HUES6 (cell line): ENCODE measurements around the gene CNTNAP2.

Experiments
- H3K27ac ChIP-seq: 2 replicates; pipeline ENCODE4 v1.7.0; 2013; ENCODE audit warnings: low read depth, mild to moderate bottlenecking, low read length, inconsistent platforms
- H3K27me3 ChIP-seq: 2 replicates; pipeline ENCODE4 v1.6.1; 2013; ENCODE audit warnings: low read length; ENCODE audit not compliant: control insufficient read depth, insufficient read depth
- H3K36me3 ChIP-seq: 2 replicates; pipeline ENCODE4 v1.6.1; 2013; ENCODE audit warnings: low read length; ENCODE audit not compliant: control insufficient read depth, insufficient read depth
- H3K4me1 ChIP-seq: 2 replicates; pipeline ENCODE4 v1.6.1; 2013; ENCODE audit warnings: low read length; ENCODE audit not compliant: control insufficient read depth, insufficient read depth
- H3K4me3 ChIP-seq: 2 replicates; pipeline ENCODE4 v1.5.1; 2013; ENCODE audit warnings: low read depth, low read length
- H3K9ac ChIP-seq: one replicate; pipeline ENCODE4 v1.6.1; 2013; ENCODE audit warnings: mild to moderate bottlenecking, low read length
- H3K9me3 ChIP-seq: 2 replicates; pipeline ENCODE4 v1.6.1; 2013; ENCODE audit warnings: low read depth, low read length; ENCODE audit not compliant: control insufficient read depth, insufficient read depth

The CNTNAP2 gene

DNA sequence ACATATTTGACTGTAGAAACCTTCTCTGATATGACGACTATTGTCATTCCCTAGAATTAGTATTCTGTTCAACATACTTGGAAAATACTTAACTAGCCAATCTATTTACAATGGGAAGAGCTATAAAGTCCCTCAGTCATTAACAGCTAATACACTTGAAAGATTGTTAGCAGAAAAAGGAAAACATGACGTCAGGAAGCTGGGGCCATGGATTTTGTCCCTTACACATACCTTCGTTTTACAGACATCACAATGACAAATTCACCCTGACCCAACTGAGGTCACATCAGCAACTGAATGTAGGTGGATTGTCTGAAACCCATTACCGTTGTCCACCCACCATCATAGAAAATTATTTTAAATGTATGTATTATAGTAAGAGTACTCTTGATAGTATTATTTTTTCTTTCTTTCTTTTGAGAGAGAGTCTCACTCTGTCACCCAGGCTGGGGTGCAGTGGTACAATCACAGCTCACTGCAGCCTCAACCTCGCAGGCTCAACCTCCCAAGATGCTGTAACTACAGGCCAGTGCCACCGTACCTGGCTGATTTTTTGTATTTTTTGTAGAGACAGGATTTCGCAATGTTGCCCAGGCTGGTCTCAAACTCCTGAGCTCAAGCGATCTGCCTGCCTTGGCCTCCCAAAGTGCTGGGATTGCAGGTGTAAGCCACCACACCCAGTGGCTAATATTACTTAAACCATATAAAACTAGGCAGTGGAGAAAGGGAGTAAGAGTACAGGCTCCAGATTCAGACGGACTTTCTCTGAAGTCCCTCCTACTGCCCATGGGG lies 1977.0 kb downstream of the CNTNAP2 start:
- no peaks in the 10 kb centered on the region; the same call in 1 of the 2 replicates for H3K4me1 ChIP-seq
- no peak overlapping the region for H3K27ac ChIP-seq
- no peak overlapping the region for H3K9ac ChIP-seq
- H3K27me3 ChIP-seq, result no peaks in the 10 kb centered on the region
- H3K36me3 ChIP-seq, result no peaks in the 10 kb centered on the region
- no peaks in the 10 kb centered on the region for H3K9me3 ChIP-seq
- H3K4me3 ChIP-seq, result no peak overlapping the region

DNA sequence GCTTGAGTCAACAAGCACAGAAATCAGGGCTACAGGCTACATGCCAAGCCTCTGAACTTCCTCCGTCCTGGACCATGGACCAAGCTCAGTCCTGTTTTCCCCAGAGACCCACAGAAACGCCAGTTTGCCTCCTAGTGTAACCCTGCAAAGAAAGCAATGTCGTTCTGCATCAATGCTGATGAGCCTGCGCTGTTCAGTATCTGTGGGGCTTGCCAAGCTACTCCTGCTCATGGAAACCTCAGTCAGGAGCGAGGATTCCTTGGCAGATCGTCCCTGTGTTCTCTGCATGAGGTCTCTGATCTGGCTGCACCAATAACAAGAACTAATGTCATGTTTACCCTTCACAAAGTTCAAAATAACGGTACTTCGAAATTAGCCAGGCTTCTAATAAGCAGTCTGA lies 1978.5 kb downstream of the CNTNAP2 start:
- H3K4me1 ChIP-seq, result no peaks in the 10 kb centered on the region; the same call in 1 of the 2 replicates
- H3K27me3 ChIP-seq, result no peaks in the 10 kb centered on the region
- H3K9ac ChIP-seq, result no peak overlapping the region
- H3K4me3 ChIP-seq, result no peak overlapping the region
- no peaks in the 10 kb centered on the region for H3K36me3 ChIP-seq
- no peak overlapping the region for H3K27ac ChIP-seq
- no peaks in the 10 kb centered on the region for H3K9me3 ChIP-seq

DNA sequence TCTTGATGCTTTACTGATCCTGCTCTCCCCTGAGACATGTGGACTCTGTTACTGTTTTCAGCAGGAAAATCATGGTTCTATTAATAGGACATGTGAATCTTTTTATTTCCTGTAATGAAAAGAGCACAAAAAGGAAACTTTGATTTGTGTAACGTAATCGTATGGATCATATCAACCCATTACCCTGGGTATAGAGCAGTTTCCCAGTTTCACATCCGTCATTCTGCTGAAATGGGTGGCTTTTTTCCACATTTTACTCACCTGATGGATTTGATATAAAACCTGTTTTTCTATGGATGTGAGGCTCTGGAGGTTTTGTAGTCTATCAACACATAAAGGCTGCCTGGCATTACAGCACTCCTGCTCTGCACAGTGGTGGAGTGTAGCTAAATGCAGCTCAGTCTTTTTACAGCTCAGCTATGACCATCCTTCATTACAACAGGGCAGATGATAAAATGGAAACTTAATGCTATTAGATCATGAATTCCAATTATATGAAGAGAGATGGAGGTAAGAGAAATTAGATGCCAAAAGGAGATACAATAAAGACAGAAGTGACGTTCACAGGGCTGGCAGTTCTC lies 1987.6 kb downstream of the CNTNAP2 start:
- no peaks in the 10 kb centered on the region for H3K36me3 ChIP-seq
- no peaks in the 10 kb centered on the region for H3K27me3 ChIP-seq
- H3K4me3 ChIP-seq, result no peak overlapping the region
- no peak overlapping the region for H3K27ac ChIP-seq
- 0 out of 2 replicates have a peak, but pooled peaks cover 5% of the 10 kb centered on the region for H3K9me3 ChIP-seq
- peaks cover 17% of the 10 kb centered on the region for H3K4me1 ChIP-seq
- H3K9ac ChIP-seq, result no peak overlapping the region

DNA sequence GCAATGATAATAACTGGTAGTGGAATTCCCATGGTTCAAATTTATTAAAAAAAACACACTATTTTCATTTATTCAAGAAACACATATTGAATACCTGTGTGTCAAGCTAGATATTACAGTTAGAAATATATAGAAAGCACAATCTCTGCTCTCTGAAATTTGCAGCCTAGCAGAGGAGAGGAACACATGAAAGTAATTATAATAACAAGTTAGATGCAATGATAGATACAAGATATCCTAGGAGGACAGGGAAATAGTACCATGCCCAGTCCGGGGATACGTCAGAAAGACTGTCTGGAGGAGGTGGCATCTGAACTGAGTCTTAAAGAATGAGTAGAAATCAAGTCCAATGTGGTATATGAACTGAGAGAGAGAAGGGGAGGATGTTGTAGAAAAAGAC lies 1988.3 kb downstream of the CNTNAP2 start:
- 0 out of 2 replicates have a peak, but pooled peaks cover 5% of the 10 kb centered on the region for H3K9me3 ChIP-seq
- no peaks in the 10 kb centered on the region for H3K36me3 ChIP-seq
- no peak overlapping the region for H3K27ac ChIP-seq
- H3K4me3 ChIP-seq, result no peak overlapping the region
- H3K4me1 ChIP-seq, result peaks cover 17% of the 10 kb centered on the region
- no peak overlapping the region for H3K9ac ChIP-seq
- H3K27me3 ChIP-seq, result no peaks in the 10 kb centered on the region

DNA sequence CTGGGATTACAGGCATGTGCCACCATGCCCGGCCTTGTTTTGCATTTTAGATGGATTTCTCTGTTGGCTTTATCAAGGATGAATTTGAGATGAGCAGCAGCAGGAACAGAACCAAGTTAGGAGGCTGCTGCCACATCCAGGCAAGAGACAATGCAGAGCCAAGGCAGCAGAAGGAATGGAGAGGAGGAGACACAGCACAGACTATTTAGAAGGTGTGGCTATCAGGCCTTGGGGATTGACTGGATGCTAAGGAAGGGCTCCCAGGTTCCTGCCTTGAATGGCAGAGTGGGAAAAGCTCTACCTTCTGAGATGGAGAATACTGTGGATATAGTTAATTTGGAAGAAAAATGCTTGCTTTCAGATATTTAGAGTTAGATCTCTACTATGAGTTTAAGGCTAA lies 1989.3 kb downstream of the CNTNAP2 start:
- Histone ChIP-seq H3K36me3 (no peaks in the 10 kb centered on the region), H3K9me3 (0 out of 2 replicates have a peak, but pooled peaks cover 5% of the 10 kb centered on the region), H3K4me3 (no peak overlapping the region), H3K27ac (no peak overlapping the region), H3K27me3 (no peaks in the 10 kb centered on the region), H3K9ac (no peak overlapping the region), H3K4me1 (peaks cover 17% of the 10 kb centered on the region)

DNA sequence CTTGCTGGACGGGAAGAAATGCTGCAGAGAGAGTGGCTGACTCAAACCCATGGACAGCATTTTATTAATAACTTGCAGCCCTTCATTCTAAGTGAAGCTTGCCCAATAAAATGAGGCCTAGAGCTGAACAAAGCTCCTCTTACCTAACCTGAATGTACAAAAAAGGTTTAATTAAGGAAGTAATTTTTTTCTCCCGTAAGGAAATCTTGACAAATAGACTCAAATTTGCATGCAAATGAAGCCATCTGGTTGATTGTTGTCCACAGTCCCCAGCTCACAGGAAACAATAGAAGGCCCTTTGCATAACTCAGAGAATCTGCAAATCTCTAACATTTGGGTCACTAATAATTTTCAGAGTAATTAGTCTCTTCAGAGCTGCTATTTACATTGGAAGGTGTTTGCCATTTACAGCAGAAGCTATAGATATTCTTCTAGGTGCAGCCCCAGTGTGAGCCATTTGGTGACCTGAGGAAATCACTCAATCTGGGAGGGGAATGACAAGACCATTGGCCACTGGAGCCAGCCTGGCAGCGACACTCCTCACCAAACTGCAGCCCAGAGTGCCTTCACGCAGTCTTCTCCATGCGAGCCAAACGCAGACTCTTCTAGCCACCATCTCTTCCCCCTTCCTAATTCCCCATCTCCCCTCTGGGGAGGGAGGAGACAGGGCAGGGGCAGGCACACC lies 1991.0 kb downstream of the CNTNAP2 start:
- no peak overlapping the region for H3K27ac ChIP-seq
- H3K4me3 ChIP-seq, result no peak overlapping the region
- H3K9ac ChIP-seq, result no peak overlapping the region
- no peaks in the 10 kb centered on the region for H3K27me3 ChIP-seq
- peaks cover 17% of the 10 kb centered on the region for H3K4me1 ChIP-seq
- H3K36me3 ChIP-seq, result no peaks in the 10 kb centered on the region
- H3K9me3 ChIP-seq, result no peaks in the 10 kb centered on the region

DNA sequence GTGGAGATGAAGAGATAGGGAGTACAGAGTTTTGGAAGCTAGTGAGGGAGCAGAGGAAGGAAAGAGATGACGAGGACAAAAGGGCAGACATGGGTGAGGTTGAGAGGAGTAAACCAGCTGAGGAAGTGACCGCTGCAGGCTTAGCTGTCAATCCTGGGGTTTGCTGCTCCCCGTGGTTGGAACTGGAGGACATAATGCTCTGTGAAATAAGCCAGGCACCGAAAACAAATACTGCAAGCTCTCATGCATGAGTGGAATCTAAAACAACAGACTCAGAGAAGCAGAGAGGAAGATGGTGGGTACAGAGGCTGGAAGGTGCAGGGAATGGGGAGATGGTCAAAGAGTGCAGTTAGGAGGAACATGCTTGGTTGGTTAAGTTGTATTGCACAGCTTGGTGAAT lies 1991.8 kb downstream of the CNTNAP2 start:
- Histone ChIP-seq H3K4me3 (no peak overlapping the region), H3K9me3 (peaks cover 4% of the 10 kb centered on the region; the same call in 1 of the 2 replicates), H3K27me3 (no peaks in the 10 kb centered on the region), H3K36me3 (no peaks in the 10 kb centered on the region), H3K9ac (no peak overlapping the region), H3K27ac (no peak overlapping the region), H3K4me1 (peaks cover 17% of the 10 kb centered on the region)

DNA sequence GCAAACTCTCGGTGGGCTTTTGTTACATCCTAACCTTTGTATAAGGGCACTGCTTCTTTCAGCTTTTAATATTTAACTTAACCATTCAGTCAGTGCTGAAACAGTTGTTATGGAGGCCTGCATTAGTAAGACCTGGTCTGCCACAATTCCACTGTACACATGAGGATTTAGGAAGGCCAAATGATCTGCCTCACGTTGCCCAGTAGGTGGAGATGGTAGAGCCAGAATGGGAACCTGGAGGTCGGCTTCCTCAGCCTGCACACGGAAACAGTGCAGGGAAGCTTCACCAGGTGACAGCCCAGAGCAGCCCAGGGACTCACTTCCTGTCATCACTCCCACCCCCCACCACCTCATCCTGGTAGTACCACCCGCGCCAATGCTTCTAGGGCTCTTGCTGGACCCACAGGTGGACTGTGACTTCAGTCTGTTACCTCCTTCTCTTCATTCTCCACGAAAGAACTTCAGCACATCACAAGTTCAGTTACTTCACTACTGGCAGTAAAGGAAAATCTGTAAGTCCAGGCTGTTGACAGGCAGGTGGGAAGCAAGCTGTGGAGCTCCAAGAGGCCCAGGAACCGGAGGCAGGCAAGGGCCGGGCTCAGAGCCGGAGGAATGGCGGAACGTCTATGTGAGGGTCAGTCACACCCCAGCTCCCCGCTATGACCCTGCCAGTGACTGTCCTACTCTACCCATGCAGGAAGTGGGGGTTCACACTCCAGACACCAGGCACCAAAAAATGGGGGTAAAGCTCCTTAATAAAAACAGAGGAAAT lies 1993.7 kb downstream of the CNTNAP2 start:
- H3K4me1 ChIP-seq, result peaks cover 17% of the 10 kb centered on the region
- H3K4me3 ChIP-seq, result no peak overlapping the region
- H3K9me3 ChIP-seq, result peaks cover 5% of the 10 kb centered on the region; the same call in 1 of the 2 replicates
- no peaks in the 10 kb centered on the region for H3K27me3 ChIP-seq
- no peak overlapping the region for H3K9ac ChIP-seq
- H3K27ac ChIP-seq, result no peak overlapping the region
- no peaks in the 10 kb centered on the region for H3K36me3 ChIP-seq

DNA sequence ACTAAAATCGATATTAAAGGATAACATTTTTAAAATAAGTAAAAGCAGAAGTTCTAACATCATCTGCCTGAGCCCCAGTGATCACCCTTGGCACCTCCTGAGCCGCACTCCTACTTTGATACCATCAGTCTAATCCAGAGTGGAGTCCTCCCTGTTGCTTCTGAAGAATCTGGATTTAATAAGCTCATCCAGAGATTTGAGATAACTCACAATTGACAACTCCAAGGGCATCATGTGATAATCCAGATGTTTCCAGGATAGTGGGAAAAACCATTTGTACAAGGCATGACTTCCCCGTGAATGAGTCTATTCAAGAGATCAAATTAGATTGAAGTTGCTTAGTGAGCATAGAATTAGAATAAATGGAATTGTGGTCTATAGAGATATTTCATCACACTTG lies 1998.2 kb downstream of the CNTNAP2 start:
- Histone ChIP-seq H3K27ac (no peak overlapping the region), H3K36me3 (no peaks in the 10 kb centered on the region), H3K4me1 (no peaks in the 10 kb centered on the region), H3K9me3 (peaks cover 5% of the 10 kb centered on the region; the same call in 1 of the 2 replicates), H3K4me3 (no peak overlapping the region), H3K27me3 (no peaks in the 10 kb centered on the region), H3K9ac (no peak overlapping the region)

DNA sequence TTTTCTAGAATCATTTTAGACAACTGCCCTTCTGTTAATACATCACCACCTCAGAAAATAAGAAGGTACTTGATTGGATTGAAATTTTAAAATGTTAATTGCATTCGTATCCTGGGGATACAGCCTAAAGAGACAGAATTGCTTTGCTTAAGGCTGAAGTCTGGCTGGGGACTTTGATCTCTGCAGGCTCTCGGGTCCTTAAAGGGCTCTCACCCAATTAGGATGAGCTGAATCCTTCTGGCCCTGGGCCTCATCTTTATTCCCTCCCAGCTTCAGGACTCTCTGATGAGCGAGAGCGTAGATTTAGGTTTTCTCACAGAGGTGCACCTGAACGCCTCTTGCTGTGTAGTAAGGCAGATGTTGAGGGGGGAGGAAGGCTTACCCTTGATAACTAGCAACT lies 1998.7 kb downstream of the CNTNAP2 start:
- H3K27ac ChIP-seq, result no peak overlapping the region
- H3K4me3 ChIP-seq, result no peak overlapping the region
- no peak overlapping the region for H3K9ac ChIP-seq
- H3K27me3 ChIP-seq, result no peaks in the 10 kb centered on the region
- peaks cover 5% of the 10 kb centered on the region; the same call in 1 of the 2 replicates for H3K9me3 ChIP-seq
- no peaks in the 10 kb centered on the region for H3K36me3 ChIP-seq
- H3K4me1 ChIP-seq, result no peaks in the 10 kb centered on the region
